HL-60/S4 treated with retinoic acid at 250 ng/mL for 4 days and 3 days (cell line): ENCODE results near the gene PRR23A.

Experiments used
- in situ Hi-C: fragments of 300-500 bp; cut with MboI; formaldehyde crosslinking; loops from 2 replicates; pipeline ENCODE4 v1.7.0; 2022; ENCODE audit warnings: low sequenced_read_pairs

The PRR23A gene

DNA sequence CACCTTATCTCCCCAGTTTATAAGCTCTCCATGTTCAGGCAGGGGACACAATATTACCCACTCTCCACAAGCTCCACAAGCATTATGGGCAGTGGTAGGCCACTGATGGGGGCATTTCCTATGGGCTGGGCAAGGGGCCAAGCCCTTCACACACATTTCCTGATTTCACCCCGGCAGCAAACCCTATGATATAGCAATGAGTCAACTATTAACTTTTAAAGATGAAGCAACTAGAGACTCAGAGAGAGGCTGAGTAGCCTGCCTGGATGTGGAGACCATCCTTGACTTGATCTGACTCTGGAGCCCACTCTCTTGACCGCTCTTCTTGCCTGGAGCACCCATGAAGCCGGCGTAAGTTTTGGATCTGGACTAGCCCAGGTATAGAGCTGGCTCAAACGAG is 31.6 kb downstream of the PRR23A start:
- in situ Hi-C loops = no loop called here

DNA sequence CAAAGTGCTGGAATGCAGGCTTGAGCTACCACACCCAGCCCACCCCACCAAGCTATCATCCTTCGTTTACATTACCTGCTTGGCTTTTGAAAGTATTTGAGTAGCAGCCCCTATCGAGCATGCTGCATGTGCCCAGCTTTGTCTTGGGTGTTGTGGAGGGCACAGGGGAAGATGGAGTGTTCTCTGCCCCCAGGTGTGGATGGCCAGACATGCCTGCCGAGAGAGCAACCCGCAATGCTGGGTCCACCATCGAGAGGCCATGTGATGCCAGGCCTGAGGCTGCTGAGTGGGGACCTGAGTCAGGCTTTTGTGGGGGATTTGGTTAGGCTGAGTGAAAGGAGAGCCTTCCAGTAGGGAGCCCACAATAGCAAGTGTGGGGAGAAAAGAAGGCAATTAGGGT is 33.1 kb downstream of the PRR23A start:
- in situ Hi-C loops = no loop called here

DNA sequence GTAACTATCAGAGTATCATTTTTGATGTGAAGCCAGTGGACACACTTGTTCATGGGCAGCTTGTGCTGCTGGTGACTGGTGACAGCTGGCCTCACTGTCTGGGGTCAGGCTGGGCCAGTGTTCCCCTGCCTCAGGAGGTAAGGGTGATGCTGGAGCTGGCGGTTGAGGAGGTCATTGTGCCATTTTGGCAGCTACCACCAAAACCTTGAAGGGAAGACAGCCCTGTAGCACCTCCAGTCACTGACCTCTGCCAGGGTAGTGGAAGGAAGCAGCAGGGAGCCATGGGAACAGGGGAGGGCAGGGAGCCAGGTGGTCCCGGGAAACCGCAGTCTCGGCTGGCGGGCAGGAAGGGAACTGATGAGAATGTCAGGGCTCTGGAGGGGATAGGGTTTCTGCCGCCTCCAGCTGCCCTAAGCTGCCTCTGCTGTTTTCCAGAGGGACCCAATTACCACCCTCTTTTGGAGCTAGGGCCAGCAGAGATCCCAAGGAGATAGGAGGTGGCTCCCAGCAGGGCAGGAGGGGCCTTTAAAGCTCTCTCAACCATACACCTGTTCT is 34.2 kb downstream of the PRR23A start:
- in situ Hi-C loops = no loop called here

DNA sequence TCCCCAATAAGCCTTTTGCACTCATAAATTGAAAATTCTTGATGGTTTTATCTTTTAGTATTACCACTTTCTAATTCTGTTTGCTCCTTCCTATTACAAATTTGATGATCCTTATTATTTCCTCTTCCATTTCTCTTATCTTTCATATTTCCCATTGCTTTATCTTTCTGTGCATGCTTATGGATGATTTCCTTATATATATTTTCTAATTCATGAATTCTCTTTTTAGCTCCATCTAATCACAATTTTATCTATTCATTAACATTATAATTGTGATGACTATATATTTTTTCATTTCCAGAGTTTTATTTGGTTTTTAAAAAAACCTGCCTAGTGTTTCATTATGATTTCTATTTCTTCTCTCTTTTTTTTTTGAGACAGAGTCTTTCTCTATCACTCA is 41.1 kb downstream of the PRR23A start:
- in situ Hi-C loops = no loop called here

DNA sequence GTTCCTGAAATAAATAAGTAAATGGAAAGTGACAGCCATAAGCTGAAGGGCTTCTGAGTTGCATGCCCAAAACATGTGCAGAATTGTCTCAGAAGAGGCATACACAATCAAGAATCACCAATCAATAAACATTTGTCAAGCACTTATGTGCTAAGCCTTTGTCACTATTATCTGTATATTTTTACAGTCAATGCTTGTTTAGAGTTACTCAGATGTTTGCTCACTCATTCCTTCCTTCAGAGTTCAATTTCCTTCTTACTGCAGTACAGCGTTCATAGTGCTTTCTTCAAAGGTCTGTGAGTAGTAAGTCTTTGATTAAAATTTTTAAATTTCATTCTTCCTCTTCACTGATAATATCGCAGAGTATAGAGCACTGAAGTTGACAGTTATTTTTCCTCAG is 41.8 kb downstream of the PRR23A start:
- in situ Hi-C loops = no loop called here

DNA sequence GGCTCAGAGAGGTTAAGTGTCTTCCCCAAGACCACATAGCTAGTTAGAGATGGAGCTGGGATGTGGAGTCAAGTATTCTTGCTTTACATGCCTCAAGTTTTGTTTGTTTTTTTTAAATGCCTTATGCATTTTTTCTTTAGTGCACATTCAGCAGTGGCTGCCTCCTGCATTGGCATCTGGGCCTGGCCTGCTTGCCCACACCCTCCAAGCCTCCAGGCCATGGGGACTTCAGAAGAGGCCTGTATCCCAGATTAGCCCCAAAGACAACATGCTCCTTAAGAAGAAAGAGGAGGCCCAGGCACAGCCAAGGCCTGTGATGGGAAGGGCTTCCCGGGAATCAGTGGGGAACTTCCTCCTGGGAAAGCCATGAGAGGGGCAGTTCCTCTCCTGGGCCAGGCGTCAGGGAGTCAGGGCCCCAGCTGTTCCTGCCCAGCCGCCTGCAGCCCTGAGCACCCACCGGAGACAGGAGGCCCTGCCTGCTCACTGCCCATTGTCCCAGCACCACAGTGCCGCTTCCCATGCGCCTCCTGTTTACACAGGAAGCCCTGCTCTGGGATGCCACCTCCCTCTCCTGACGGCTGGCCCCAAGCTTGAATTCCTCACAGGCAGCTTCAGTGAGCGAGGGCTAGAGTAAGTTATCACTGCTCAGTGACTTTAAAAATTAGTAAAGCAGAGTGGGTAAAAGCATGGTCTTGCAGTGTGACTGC is 43.1 kb downstream of the PRR23A start:
- in situ Hi-C loops = no loop called here

DNA sequence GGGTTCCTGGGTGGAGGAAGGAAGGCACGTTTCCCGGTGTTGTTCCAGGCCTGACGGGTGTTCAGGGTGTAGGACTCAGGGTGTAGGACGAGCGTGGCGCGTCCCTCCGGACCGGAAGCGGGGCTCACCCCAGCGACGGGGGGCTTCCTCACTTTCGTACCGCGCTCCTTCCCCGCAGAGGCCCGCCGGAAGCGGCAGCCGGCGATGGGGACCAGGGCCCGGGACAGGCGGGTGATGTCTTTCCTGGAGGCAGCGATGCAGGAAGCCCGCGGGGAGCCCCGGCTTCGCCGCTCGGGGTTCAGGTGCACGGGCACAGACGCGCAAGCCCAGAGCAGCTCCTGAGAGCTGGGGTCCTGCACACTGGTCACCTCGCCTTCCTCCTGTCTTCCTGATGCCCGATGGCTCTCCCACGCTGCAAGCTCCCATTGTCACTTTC is 45.6 kb downstream of the PRR23A start:
- in situ Hi-C loops = no loop called here
